Activated T-helper 1 cell treated with anti-CD3 and anti-CD28 coated beads, Interleukin-2, amount 50 U/mL, for 16 hours (primary cell): Measurements from ENCODE around the gene VSTM2A.

Source experiments
- DNase-seq, 2 donors: peaks; one replicate each; pipeline ENCODE4 v3.0.0-alpha.2; 2020; ENCODE audit warnings: low read depth in 1 of 2, low spot score in 1 of 2

Gene VSTM2A

GRCh38 chr7:54596747-54597146, 54.6 kb downstream of the VSTM2A start:
- no peak for DNase-seq

- no peak for DNase-seq
Observed at GRCh38 chr7:54615537-54615936, 73.4 kb downstream of the VSTM2A start.
